B cell (primary cell): Measurements from ENCODE around the gene SRR.

ENCODE experiments used
- EZH2 ChIP-seq: IDR thresholded peaks from 2 replicates; pipeline ENCODE4 v1.6.1; 2012; ENCODE audit warnings: borderline replicate concordance, low read depth, mild to moderate bottlenecking, moderate library complexity, low read length; ENCODE audit not compliant: insufficient read depth, poor library complexity, severe bottlenecking
- TF ChIP-seq, protein P1 (sequence below): fragments of 200-600 bp; IDR thresholded peaks from one replicate; pipeline ENCODE4 v1.8.0; 2022; ENCODE audit warnings: antibody characterized with exemption, mild to moderate bottlenecking

GRCh38 chr17:2304931-2305330, 1.2 kb downstream of the SRR start:
- TF ChIP-seq, protein P1, sequence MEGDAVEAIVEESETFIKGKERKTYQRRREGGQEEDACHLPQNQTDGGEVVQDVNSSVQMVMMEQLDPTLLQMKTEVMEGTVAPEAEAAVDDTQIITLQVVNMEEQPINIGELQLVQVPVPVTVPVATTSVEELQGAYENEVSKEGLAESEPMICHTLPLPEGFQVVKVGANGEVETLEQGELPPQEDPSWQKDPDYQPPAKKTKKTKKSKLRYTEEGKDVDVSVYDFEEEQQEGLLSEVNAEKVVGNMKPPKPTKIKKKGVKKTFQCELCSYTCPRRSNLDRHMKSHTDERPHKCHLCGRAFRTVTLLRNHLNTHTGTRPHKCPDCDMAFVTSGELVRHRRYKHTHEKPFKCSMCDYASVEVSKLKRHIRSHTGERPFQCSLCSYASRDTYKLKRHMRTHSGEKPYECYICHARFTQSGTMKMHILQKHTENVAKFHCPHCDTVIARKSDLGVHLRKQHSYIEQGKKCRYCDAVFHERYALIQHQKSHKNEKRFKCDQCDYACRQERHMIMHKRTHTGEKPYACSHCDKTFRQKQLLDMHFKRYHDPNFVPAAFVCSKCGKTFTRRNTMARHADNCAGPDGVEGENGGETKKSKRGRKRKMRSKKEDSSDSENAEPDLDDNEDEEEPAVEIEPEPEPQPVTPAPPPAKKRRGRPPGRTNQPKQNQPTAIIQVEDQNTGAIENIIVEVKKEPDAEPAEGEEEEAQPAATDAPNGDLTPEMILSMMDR, result no peak
- TF ChIP-seq EZH2, result no peak
